ENCODE data around the gene WEE2. TPM values are rescaled to one million over a fixed set of nuclear protein-coding genes. Genes with fewer than 3 reads are reported as not detected.
A peak's percentile ranks its signal among the peaks of the same experiment; 100 is the strongest.

WEE2 gene
- total and polyA plus RNA-seq, 2 of the 13 experiments (the other 11 are each of a cell fraction or from before 2014, with no cell fraction given) = not detected

DNA sequence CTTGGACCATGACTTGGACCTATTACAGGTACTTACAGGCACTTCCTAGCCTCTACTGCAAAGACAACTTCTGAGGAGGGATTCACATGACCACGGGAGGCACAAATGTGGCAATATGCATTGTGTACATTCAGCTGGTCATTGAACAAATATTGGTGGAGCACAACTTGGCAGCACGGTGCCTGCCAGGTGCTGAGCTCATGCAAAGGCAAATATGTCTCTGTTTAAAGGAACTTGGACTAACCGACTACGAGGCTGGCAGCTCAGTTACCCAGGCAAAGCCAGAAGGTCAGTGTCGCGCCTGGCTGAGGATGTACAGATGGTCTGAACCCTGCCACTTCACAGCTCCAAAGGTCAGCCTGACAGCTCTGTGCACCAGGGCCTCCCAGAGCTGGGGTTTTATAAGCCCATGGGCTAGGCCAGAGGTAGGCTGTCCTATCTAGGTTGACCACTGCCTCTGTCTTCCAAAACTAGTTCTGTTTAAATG lies 12.3 kb upstream of the WEE2 start (continued):
- TF ChIP-seq, protein P1, sequence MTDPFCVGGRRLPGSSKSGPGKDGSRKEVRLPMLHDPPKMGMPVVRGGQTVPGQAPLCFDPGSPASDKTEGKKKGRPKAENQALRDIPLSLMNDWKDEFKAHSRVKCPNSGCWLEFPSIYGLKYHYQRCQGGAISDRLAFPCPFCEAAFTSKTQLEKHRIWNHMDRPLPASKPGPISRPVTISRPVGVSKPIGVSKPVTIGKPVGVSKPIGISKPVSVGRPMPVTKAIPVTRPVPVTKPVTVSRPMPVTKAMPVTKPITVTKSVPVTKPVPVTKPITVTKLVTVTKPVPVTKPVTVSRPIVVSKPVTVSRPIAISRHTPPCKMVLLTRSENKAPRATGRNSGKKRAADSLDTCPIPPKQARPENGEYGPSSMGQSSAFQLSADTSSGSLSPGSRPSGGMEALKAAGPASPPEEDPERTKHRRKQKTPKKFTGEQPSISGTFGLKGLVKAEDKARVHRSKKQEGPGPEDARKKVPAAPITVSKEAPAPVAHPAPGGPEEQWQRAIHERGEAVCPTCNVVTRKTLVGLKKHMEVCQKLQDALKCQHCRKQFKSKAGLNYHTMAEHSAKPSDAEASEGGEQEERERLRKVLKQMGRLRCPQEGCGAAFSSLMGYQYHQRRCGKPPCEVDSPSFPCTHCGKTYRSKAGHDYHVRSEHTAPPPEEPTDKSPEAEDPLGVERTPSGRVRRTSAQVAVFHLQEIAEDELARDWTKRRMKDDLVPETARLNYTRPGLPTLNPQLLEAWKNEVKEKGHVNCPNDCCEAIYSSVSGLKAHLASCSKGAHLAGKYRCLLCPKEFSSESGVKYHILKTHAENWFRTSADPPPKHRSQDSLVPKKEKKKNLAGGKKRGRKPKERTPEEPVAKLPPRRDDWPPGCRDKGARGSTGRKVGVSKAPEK (CRISPR knock-in tag; IDR thresholded peaks at IDR 0.05; ENCODE audit: borderline replicate concordance) = 0 out of 2 replicates have a peak, but pooled peaks have one; percentile 42
- TF ChIP-seq TCF12 (IDR thresholded peaks at IDR 0.05) (no peak), TCF12 (CRISPR knock-in tag; IDR thresholded peaks at IDR 0.05) (peak; percentile 57; the same call in 1 of the 2 replicates), GATAD2A (CRISPR knock-in tag; IDR thresholded peaks at IDR 0.05) (peak; percentile 92), ELF3 (CRISPR knock-in tag; IDR thresholded peaks at IDR 0.05) (peak; percentile 44; the same call in 1 of the 2 replicates), ZMYM3 (CRISPR knock-in tag; IDR thresholded peaks at IDR 0.05) (peak; percentile 83), ZFX (CRISPR knock-in tag; IDR thresholded peaks at IDR 0.05; ENCODE audit: low read depth) (peak; percentile 68; the same call in 1 of the 2 replicates), KAT2B (IDR thresholded peaks at IDR 0.05; ENCODE audit: borderline replicate concordance, low read depth, low read length) (no peak), NR2F6 (IDR thresholded peaks at IDR 0.05) (peak; percentile 73), NR2F6 (CRISPR knock-in tag; IDR thresholded peaks at IDR 0.05) (peak; percentile 69; the same call in 1 of the 2 replicates), ZNF292 (CRISPR knock-in tag; IDR thresholded peaks at IDR 0.05; ENCODE audit: borderline replicate concordance, low read depth) (peak; percentile 85; the same call in 1 of the 2 replicates), ZMYM2 (CRISPR knock-in tag; IDR thresholded peaks at IDR 0.05) (peak; percentile 57; the same call in 1 of the 2 replicates), ZNF263 (CRISPR knock-in tag; IDR thresholded peaks at IDR 0.05) (peak; percentile 91), SCMH1 (CRISPR knock-in tag; IDR thresholded peaks at IDR 0.05; ENCODE audit: borderline replicate concordance) (no peak), ELF1 (CRISPR knock-in tag; IDR thresholded peaks at IDR 0.05) (peak; percentile 36; the same call in 1 of the 2 replicates), NFKBIZ (CRISPR knock-in tag; IDR thresholded peaks at IDR 0.05) (0 out of 2 replicates have a peak, but pooled peaks have one; percentile 41), DPF2 (CRISPR knock-in tag; IDR thresholded peaks at IDR 0.05; ENCODE audit: borderline replicate concordance, low read depth) (peak; percentile 44; the same call in 1 of the 2 replicates), MAFG (CRISPR knock-in tag; IDR thresholded peaks at IDR 0.05) (no peak)
- TF ChIP-seq, protein P2, sequence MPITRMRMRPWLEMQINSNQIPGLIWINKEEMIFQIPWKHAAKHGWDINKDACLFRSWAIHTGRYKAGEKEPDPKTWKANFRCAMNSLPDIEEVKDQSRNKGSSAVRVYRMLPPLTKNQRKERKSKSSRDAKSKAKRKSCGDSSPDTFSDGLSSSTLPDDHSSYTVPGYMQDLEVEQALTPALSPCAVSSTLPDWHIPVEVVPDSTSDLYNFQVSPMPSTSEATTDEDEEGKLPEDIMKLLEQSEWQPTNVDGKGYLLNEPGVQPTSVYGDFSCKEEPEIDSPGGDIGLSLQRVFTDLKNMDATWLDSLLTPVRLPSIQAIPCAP (CRISPR knock-in tag; IDR thresholded peaks at IDR 0.05; ENCODE audit: low read depth) = no peak
- TF ChIP-seq, protein P3, sequence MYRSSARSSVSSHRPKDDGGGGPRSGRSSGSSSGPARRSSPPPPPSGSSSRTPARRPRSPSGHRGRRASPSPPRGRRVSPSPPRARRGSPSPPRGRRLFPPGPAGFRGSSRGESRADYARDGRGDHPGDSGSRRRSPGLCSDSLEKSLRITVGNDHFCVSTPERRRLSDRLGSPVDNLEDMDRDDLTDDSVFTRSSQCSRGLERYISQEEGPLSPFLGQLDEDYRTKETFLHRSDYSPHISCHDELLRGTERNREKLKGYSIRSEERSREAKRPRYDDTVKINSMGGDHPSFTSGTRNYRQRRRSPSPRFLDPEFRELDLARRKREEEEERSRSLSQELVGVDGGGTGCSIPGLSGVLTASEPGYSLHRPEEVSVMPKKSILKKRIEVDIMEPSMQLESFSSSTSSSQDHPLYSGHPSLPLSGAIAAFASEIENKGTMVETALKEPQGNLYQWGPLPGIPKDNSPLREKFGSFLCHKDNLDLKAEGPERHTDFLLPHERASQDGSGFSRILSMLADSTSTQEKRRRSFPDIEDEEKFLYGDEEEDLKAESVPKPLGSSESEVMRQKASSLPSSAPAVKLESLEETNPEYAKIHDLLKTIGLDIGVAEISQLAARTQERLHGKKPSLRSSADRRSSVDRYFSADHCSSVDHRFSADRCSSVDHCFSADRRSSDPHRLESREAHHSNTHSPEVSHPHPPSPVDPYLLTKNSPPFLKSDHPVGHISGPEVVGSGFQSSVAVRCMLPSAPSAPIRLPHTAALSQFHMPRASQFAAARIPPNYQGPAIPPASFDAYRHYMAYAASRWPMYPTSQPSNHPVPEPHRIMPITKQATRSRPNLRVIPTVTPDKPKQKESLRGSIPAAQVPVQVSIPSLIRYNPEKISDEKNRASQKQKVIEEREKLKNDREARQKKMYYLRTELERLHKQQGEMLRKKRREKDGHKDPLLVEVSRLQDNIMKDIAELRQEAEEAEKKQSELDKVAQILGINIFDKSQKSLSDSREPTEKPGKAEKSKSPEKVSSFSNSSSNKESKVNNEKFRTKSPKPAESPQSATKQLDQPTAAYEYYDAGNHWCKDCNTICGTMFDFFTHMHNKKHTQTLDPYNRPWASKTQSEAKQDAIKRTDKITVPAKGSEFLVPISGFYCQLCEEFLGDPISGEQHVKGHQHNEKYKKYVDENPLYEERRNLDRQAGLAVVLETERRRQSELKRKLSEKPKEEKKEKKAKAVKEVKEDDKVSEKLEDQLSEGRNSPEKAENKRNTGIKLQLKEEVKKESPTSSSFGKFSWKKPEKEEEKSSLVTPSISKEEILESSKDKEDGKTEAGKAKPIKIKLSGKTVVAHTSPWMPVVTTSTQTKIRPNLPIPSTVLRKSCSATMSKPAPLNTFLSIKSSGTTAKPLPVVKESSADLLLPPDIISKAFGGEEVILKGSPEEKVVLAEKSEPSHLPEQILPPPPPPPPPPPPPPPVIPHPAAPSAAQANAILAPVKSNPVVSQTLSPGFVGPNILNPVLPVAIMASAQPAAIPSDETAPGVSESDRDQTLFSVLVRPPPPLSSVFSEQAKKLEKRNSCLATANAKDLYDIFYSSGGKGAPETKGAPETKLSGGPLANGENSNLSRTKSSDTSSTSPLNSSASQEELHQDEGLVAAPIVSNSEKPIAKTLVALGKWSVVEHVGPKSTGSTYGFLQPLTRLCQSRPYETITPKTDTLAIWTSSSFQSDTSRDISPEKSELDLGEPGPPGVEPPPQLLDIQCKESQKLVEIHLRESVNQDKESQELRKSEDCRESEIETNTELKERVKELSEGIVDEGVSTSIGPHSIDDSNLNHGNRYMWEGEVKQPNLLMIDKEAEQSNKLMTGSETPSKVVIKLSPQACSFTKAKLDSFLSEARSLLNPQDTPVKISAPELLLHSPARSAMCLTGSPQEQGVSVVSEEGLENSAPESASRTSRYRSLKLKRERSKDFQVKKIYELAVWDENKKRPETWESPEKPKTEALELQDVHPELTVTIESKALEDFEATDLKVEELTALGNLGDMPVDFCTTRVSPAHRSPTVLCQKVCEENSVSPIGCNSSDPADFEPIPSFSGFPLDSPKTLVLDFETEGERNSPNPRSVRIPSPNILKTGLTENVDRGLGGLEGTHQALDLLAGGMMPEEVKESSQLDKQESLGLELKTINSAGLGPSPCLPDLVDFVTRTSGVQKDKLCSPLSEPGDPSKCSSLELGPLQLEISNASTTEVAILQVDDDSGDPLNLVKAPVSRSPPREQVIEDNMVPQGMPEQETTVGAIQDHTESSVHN (CRISPR knock-in tag; IDR thresholded peaks at IDR 0.05) = no peak
